Stimulated activated naive CD8-positive, alpha-beta T cell treated with anti-CD3 and anti-CD28 coated beads, Interleukin-15, Interleukin-2, amounts not matched to agents 100 ng/mL and 50 ng/mL, for 24 hours (primary cell): ENCODE measurements around the gene HGS.

Source experiments
- H3K27ac Mint-ChIP-seq: one replicate; pipeline ENCODE4 v1.8.0; 2021; ENCODE audit warnings: mild to moderate bottlenecking, mixed read lengths
- H3K27me3 Mint-ChIP-seq: one replicate; pipeline ENCODE4 v1.8.0; 2021; ENCODE audit warnings: mixed read lengths
- H3K36me3 Mint-ChIP-seq: one replicate; pipeline ENCODE4 v1.8.0; 2021; ENCODE audit warnings: low read depth, mixed read lengths
- H3K4me1 Mint-ChIP-seq: one replicate; pipeline ENCODE4 v1.8.0; 2021; ENCODE audit warnings: low read depth, mixed read lengths
- H3K4me3 Mint-ChIP-seq: one replicate; pipeline ENCODE4 v1.8.0; 2021; ENCODE audit warnings: mild to moderate bottlenecking, mixed read lengths
- H3K9me3 Mint-ChIP-seq: one replicate; pipeline ENCODE4 v1.8.0; 2021; ENCODE audit warnings: mixed read lengths

Gene HGS

GRCh38 chr17:81683584-81684441, at the start of gene HGS, which contains the start of gene ARL16:
HGS (plus strand) TSS chr17:81684011; CDS start chr17:81684067, 56 bp downstream.
ARL16 (minus strand) TSS chr17:81683797; CDS start chr17:81683753, 44 bp downstream.
- Mint-ChIP-seq H3K4me3 (peak within 1 kb of the TSS; percentile 94), H3K36me3 (peaks cover 36% of the 10 kb centered on the region)

GRCh38 chr17:81635431-81635830, 48.4 kb upstream of the HGS start:
- Mint-ChIP-seq H3K4me3 (peak overlapping the region; percentile 94), H3K27ac (peak overlapping the region; percentile 94), H3K9me3 (no peaks in the 10 kb centered on the region), H3K4me1 (peaks cover 24% of the 10 kb centered on the region), H3K36me3 (peaks cover 10% of the 10 kb centered on the region), H3K27me3 (no peaks in the 10 kb centered on the region)

More at GRCh38 chr17:81683584-81684441, at the start of gene HGS, which contains the start of gene ARL16:
- H3K9me3 Mint-ChIP-seq: no peaks in the 10 kb centered on the region
- H3K4me1 Mint-ChIP-seq: peaks cover 35% of the 10 kb centered on the region
- H3K27me3 Mint-ChIP-seq: no peaks in the 10 kb centered on the region
- peak within 1 kb of the TSS; percentile 92 for H3K27ac Mint-ChIP-seq

GRCh38 chr17:81635973-81636504, 47.8 kb upstream of the HGS start:
- Mint-ChIP-seq H3K4me1 (peaks cover 24% of the 10 kb centered on the region), H3K27ac (peak overlapping the region; percentile 94), H3K27me3 (no peaks in the 10 kb centered on the region), H3K36me3 (peaks cover 10% of the 10 kb centered on the region), H3K4me3 (peak overlapping the region; percentile 94), H3K9me3 (no peaks in the 10 kb centered on the region)

GRCh38 chr17:81636505-81637288, 47.1 kb upstream of the HGS start, which contains the start of the genes NPLOC4 and TSPAN10:
NPLOC4 (minus strand) TSS chr17:81637112; CDS start chr17:81636930, 182 bp downstream.
TSPAN10 (plus strand) TSS chr17:81637196; CDS start chr17:81642413, 5,217 bp downstream.
- Mint-ChIP-seq H3K4me3 (peak within 1 kb of the TSS; percentile 94), H3K36me3 (peaks cover 5% of the 10 kb centered on the region), H3K27ac (peak within 1 kb of the TSS; percentile 94), H3K4me1 (peaks cover 24% of the 10 kb centered on the region), H3K9me3 (no peaks in the 10 kb centered on the region), H3K27me3 (no peaks in the 10 kb centered on the region)

- no peak overlapping the region for H3K4me3 Mint-ChIP-seq
- no peak overlapping the region for H3K27ac Mint-ChIP-seq
These were observed 45.1 kb upstream of the HGS start for GRCh38 chr17:81638683-81639082.

GRCh38 chr17:81640011-81640410, 43.8 kb upstream of the HGS start:
- H3K36me3 Mint-ChIP-seq: no peaks in the 10 kb centered on the region
- H3K27ac Mint-ChIP-seq: no peak overlapping the region
- H3K4me3 Mint-ChIP-seq: no peak overlapping the region
- peaks cover 17% of the 10 kb centered on the region for H3K4me1 Mint-ChIP-seq
- H3K27me3 Mint-ChIP-seq: no peaks in the 10 kb centered on the region
- no peaks in the 10 kb centered on the region for H3K9me3 Mint-ChIP-seq

More at GRCh38 chr17:81638683-81639082, 45.1 kb upstream of the HGS start:
- Mint-ChIP-seq H3K4me1 (peaks cover 18% of the 10 kb centered on the region), H3K36me3 (no peaks in the 10 kb centered on the region), H3K9me3 (no peaks in the 10 kb centered on the region), H3K27me3 (no peaks in the 10 kb centered on the region)

GRCh38 chr17:81641825-81642489, 41.9 kb upstream of the HGS start:
- Mint-ChIP-seq H3K4me3 (no peak overlapping the region), H3K9me3 (no peaks in the 10 kb centered on the region), H3K4me1 (peaks cover 3% of the 10 kb centered on the region), H3K36me3 (no peaks in the 10 kb centered on the region), H3K27ac (no peak overlapping the region), H3K27me3 (peaks cover 3% of the 10 kb centered on the region)

- no peaks in the 10 kb centered on the region for H3K4me1 Mint-ChIP-seq
- no peaks in the 10 kb centered on the region for H3K9me3 Mint-ChIP-seq
- no peaks in the 10 kb centered on the region for H3K36me3 Mint-ChIP-seq
- no peak overlapping the region for H3K4me3 Mint-ChIP-seq
- no peak overlapping the region for H3K27ac Mint-ChIP-seq
- peaks cover 19% of the 10 kb centered on the region for H3K27me3 Mint-ChIP-seq
These were observed 39.3 kb upstream of the HGS start for GRCh38 chr17:81644496-81644895.

- Mint-ChIP-seq H3K9me3 (no peaks in the 10 kb centered on the region), H3K4me1 (no peaks in the 10 kb centered on the region), H3K27ac (no peak overlapping the region), H3K4me3 (no peak overlapping the region), H3K27me3 (peaks cover 19% of the 10 kb centered on the region), H3K36me3 (no peaks in the 10 kb centered on the region)
These were observed 38.5 kb upstream of the HGS start for GRCh38 chr17:81644976-81645952.

- Mint-ChIP-seq H3K27ac (no peak overlapping the region), H3K4me3 (no peak overlapping the region), H3K4me1 (no peaks in the 10 kb centered on the region)
These were observed 36.8 kb upstream of the HGS start for GRCh38 chr17:81646869-81647600.

GRCh38 chr17:81647640-81648012, 36.2 kb upstream of the HGS start:
- no peak overlapping the region for H3K4me3 Mint-ChIP-seq
- H3K27me3 Mint-ChIP-seq: peaks cover 23% of the 10 kb centered on the region
- H3K27ac Mint-ChIP-seq: no peak overlapping the region
- no peaks in the 10 kb centered on the region for H3K9me3 Mint-ChIP-seq
- H3K4me1 Mint-ChIP-seq: no peaks in the 10 kb centered on the region
- no peaks in the 10 kb centered on the region for H3K36me3 Mint-ChIP-seq

More at GRCh38 chr17:81646869-81647600, 36.8 kb upstream of the HGS start:
- peaks cover 23% of the 10 kb centered on the region for H3K27me3 Mint-ChIP-seq
- no peaks in the 10 kb centered on the region for H3K9me3 Mint-ChIP-seq
- H3K36me3 Mint-ChIP-seq: no peaks in the 10 kb centered on the region

- no peak overlapping the region for H3K27ac Mint-ChIP-seq
- peaks cover 23% of the 10 kb centered on the region for H3K27me3 Mint-ChIP-seq
- no peak overlapping the region for H3K4me3 Mint-ChIP-seq
- no peaks in the 10 kb centered on the region for H3K9me3 Mint-ChIP-seq
- no peaks in the 10 kb centered on the region for H3K36me3 Mint-ChIP-seq
- H3K4me1 Mint-ChIP-seq: peaks cover 3% of the 10 kb centered on the region
These were observed 35.7 kb upstream of the HGS start for GRCh38 chr17:81648013-81648706.
